GM12892 (cell line): Measurements from ENCODE around the gene ARHGEF10L.

Experiments
- POLR2AphosphoS5 ChIP-seq: IDR thresholded peaks from 2 replicates; pipeline ENCODE4 v1.6.1; 2011; ENCODE audit warnings: low read depth, low read length, control low read depth
- TAF1 ChIP-seq: IDR thresholded peaks from 2 replicates; pipeline ENCODE4 v1.6.1; 2011; ENCODE audit warnings: low read depth, mild to moderate bottlenecking, control low read depth, low read length, borderline replicate concordance

GRCh38 chr1:17516303-17517214, 22.9 kb upstream of the ARHGEF10L start:
- no peak for TF ChIP-seq POLR2AphosphoS5
- no peak for TF ChIP-seq TAF1
